Measurements from ENCODE around the gene PRR15L. TPM values are rescaled to one million over a fixed set of nuclear protein-coding genes. Genes with fewer than 3 reads are reported as not detected.

Gene PRR15L
- total and polyA plus RNA-seq, 2 of the 8 experiments (the other 6 are each of a cell fraction or from before 2014, with no cell fraction given) = 0.26 to 1.1 TPM

DNA sequence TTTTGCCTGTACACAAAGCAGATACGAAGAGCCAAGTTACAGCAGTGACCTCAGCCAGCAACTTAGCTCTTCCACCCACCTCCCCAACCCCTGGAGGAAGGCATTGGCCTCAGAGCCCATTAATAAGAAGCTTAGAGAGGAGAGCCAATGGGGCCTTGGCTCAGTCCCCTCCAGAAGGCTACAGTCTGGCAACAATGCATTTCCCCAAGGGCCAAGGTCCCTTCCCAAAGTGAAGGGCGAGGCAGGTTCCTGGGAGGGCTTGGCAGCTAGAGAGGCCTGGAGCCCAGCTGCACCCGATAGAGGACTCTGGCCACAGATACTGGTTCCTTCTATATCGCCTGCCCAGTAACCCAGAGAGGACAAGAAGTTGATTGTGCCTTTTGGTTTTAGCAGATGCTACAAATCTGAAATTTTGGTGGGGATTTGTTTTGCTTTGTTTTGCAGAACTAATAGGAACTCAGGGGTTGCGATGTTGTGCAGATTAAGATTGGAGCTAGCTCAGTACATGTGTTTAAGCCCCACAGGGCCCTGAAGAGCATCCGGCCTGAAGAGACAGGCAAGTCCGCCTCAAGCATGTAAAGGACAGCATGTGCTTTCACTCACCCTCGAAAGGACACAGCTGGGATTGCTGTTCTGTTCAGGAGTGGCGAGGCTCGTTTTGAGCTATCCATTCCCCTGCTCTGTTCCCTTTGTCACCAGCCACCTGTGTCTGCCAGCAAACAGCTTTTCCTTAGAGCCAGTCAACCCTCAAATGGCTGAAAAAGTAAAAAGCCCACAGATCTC is 28.3 kb downstream of the PRR15L start:
- Histone ChIP-seq H2BK15ac (ENCODE audit: low read length) (no peak overlapping the region), H3K27me3 (replicated peaks in 1 of 4; ENCODE audit: control insufficient read depth in 3 of 4, extremely low read depth in 1 of 4, insufficient read depth in 3 of 4, low read length in 3 of 4) (no peaks in the 10 kb centered on the region), H3K4me2 (ENCODE audit: insufficient read depth in 1 of 2, low read depth in 2 of 2, low read length in 2 of 2) (no peak overlapping the region), H3K27ac (ENCODE audit: low read depth, low read length) (no peak overlapping the region), H4K91ac (replicated peaks; ENCODE audit: insufficient read length, low read length) (no peak overlapping the region), H2BK5ac (ENCODE audit: low read depth, low read length) (no peak overlapping the region), H2AK5ac (ENCODE audit: low read depth, low read length) (no peak overlapping the region), H3K4ac (replicated peaks; ENCODE audit: insufficient read length, low read depth, low read length) (no peak overlapping the region), H3K79me1 (ENCODE audit: low read depth, low read length) (no peaks in the 10 kb centered on the region), H2BK12ac (ENCODE audit: low read depth, low read length) (no peak overlapping the region), H4K5ac (ENCODE audit: insufficient read length, low read depth, low read length) (no peak overlapping the region), H3K9me3 (ENCODE audit: insufficient read depth in 2 of 2, low read depth in 1 of 2, low read length in 1 of 2) (no peaks in the 10 kb centered on the region), H3K4me3 (ENCODE audit: extremely low read depth in 1 of 4, insufficient read depth in 2 of 4, low read depth in 3 of 4, low read length in 4 of 4) (no peak overlapping the region), H3K4me1 (replicated peaks in 1 of 4; ENCODE audit: control insufficient read depth in 3 of 4, insufficient read depth in 4 of 4, low read length in 3 of 4) (no peaks in the 10 kb centered on the region), H3K56ac (replicated peaks; ENCODE audit: insufficient read length, low read depth, low read length) (no peak overlapping the region), H2AFZ (ENCODE audit: low read length) (no peak overlapping the region), H3K23ac (ENCODE audit: insufficient read length) (no peak overlapping the region), H4K20me1 (replicated peaks in 1 of 2; ENCODE audit: control insufficient read depth in 1 of 2, insufficient read depth in 2 of 2, low read length in 2 of 2) (peaks cover 0 to 4% of the 10 kb centered on the region in 2 experiments), H3K18ac (ENCODE audit: extremely low read depth, low read length) (no peak overlapping the region), H2BK120ac (replicated peaks; ENCODE audit: low read depth, low read length) (no peak overlapping the region), H4K8ac (ENCODE audit: extremely low read depth, insufficient read depth, low read length) (no peak overlapping the region), H2BK20ac (ENCODE audit: low read length) (no peak overlapping the region), H3K14ac (ENCODE audit: insufficient read length) (no peak overlapping the region), H3K79me2 (ENCODE audit: control insufficient read depth in 1 of 2, insufficient read depth in 2 of 2, low read length in 2 of 2) (no peaks in the 10 kb centered on the region), H3K23me2 (ENCODE audit: low read depth, low read length) (no peaks in the 10 kb centered on the region), H3K9ac (replicated peaks in 1 of 4; ENCODE audit: extremely low read depth in 1 of 4, low read depth in 3 of 4, low read length in 3 of 4) (no peak overlapping the region), H3K36me3 (ENCODE audit: control insufficient read depth in 2 of 4, insufficient read depth in 4 of 4, low read length in 3 of 4) (peaks cover 2 to 21% (median 7%) of the 10 kb centered on the region in 4 experiments; a peak in 5 of 8 replicates)
- ChIA-PET POLR2A (ENCODE audit: partially characterized antibody) (interaction anchor here (0.6 to 2.4 kb wide), 7 partner anchors 12 to 128 kb away, joined by 3 to 8 read pairs (median 4); partner anchors contain the start of genes PNPO and SP2), CTCF (ENCODE audit: partially characterized antibody) (interaction anchor here (0.6 to 13.8 kb wide), 13 partner anchors 16 to 229 kb away, joined by 3 to 154 read pairs (median 4); partner anchors contain the start of genes CDK5RAP3, PNPO, PRR15L and SP2)
- FAIRE-seq = no peak
- no peak for DNase-seq (ENCODE audit: low read depth in 1 of 2, low spot score in 2 of 2)
- no peak for TF ChIP-seq SIX5 (IDR thresholded peaks at IDR 0.05; ENCODE audit: low read depth, low read length)
- 94% methylated on average over 10 of the region's 10 CpGs; no CpG with 5 or more reads in 1 of the 2 experiments for WGBS, 2 experiments (ENCODE audit: extremely low coverage in 1 of 2, insufficient coverage in 1 of 2, insufficient read length in 1 of 2, insufficient replicate concordance in 2 of 2, low coverage in 1 of 2, low lambda C conversion rate in 2 of 2, missing lambda C conversion rate in 1 of 2)

All from H1 (cell line).